HEK293 (cell line): ENCODE results near the gene MIEF2.

Source experiments
- GLI4 ChIP-seq: fragments of 450-650 bp; formaldehyde crosslinking; IDR thresholded peaks from 2 replicates; pipeline ENCODE4 v1.5.1; 2016; ENCODE audit warnings: missing biosample characterization, missing genetic modification characterization
- HOXC10 ChIP-seq: sonication (generic); formaldehyde crosslinking; IDR thresholded peaks from 2 replicates; pipeline ENCODE4 v1.8.1; 2023; ENCODE audit warnings: mild to moderate bottlenecking, missing genetic modification reagents
- OSR2 ChIP-seq: fragments of 450-650 bp; formaldehyde crosslinking; IDR thresholded peaks from 2 replicates; pipeline ENCODE4 v1.5.1; 2016; ENCODE audit warnings: missing biosample characterization, missing genetic modification characterization
- PRDM1 ChIP-seq: fragments of 450-650 bp; formaldehyde crosslinking; IDR thresholded peaks from 2 replicates; pipeline ENCODE4; 2016; ENCODE audit warnings: missing biosample characterization, missing genetic modification characterization
- SP2 ChIP-seq: fragments of 450-650 bp; formaldehyde crosslinking; IDR thresholded peaks from 2 replicates; pipeline ENCODE4 v1.5.1; 2016; ENCODE audit warnings: missing biosample characterization, missing genetic modification characterization
- ZFP37 ChIP-seq: fragments of 450-650 bp; formaldehyde crosslinking; IDR thresholded peaks from 2 replicates; pipeline ENCODE4 v1.5.1; 2016; ENCODE audit warnings: missing biosample characterization, missing genetic modification characterization
- ZIC2 ChIP-seq: fragments of 450-650 bp; formaldehyde crosslinking; IDR thresholded peaks from 2 replicates; pipeline ENCODE4 v1.5.1; 2016; ENCODE audit warnings: missing biosample characterization, missing genetic modification characterization
- ZNF23 ChIP-seq: fragments of 450-650 bp; formaldehyde crosslinking; IDR thresholded peaks from 2 replicates; pipeline ENCODE4 v1.5.1; 2016; ENCODE audit warnings: missing biosample characterization, missing genetic modification characterization, borderline replicate concordance
- ZNF324 ChIP-seq: fragments of 450-650 bp; formaldehyde crosslinking; IDR thresholded peaks from 2 replicates; pipeline ENCODE4 v1.5.1; 2016; ENCODE audit warnings: missing biosample characterization, missing genetic modification characterization
- ZNF423 ChIP-seq: fragments of 450-650 bp; formaldehyde crosslinking; IDR thresholded peaks from 2 replicates; pipeline ENCODE4 v1.5.1; 2016; ENCODE audit warnings: missing biosample characterization, missing genetic modification characterization
- ZNF501 ChIP-seq: fragments of 450-650 bp; formaldehyde crosslinking; IDR thresholded peaks from 2 replicates; pipeline ENCODE4 v1.5.1; 2016; ENCODE audit warnings: missing biosample characterization, missing genetic modification characterization
- ZNF558 ChIP-seq: fragments of 450-650 bp; formaldehyde crosslinking; IDR thresholded peaks from 2 replicates; pipeline ENCODE4 v1.5.1; 2016; ENCODE audit warnings: missing biosample characterization, missing genetic modification characterization
- ZNF621 ChIP-seq: fragments of 450-650 bp; formaldehyde crosslinking; IDR thresholded peaks from 2 replicates; pipeline ENCODE4 v1.5.1; 2017; ENCODE audit warnings: missing biosample characterization, missing genetic modification characterization
- ZSCAN16 ChIP-seq: fragments of 450-650 bp; formaldehyde crosslinking; IDR thresholded peaks from 2 replicates; pipeline ENCODE4 v1.5.1; 2016; ENCODE audit warnings: missing biosample characterization, missing genetic modification characterization
- TF ChIP-seq, protein P1 (sequence below): fragments of 450-650 bp; formaldehyde crosslinking; IDR thresholded peaks from 2 replicates; pipeline ENCODE4 v1.5.1; 2017; ENCODE audit warnings: missing biosample characterization, missing genetic modification characterization
- TF ChIP-seq, protein P2 (sequence below): fragments of 450-650 bp; formaldehyde crosslinking; IDR thresholded peaks from 2 replicates; pipeline ENCODE4 v1.5.1; 2017; ENCODE audit warnings: missing biosample characterization, mild to moderate bottlenecking, missing genetic modification characterization, moderate library complexity
- TF ChIP-seq, protein P3 (sequence below): fragments of 450-650 bp; formaldehyde crosslinking; IDR thresholded peaks from 2 replicates; pipeline ENCODE4 v1.5.1; 2016; ENCODE audit warnings: missing biosample characterization, missing genetic modification characterization
- TF ChIP-seq, protein P4 (sequence below): fragments of 450-650 bp; formaldehyde crosslinking; conservative IDR thresholded peaks from 2 replicates; pipeline ENCODE4 v1.5.1; 2016; ENCODE audit warnings: low read depth, missing biosample characterization, missing genetic modification characterization
- TF ChIP-seq, protein P5 (sequence below): fragments of 450-650 bp; formaldehyde crosslinking; IDR thresholded peaks from 2 replicates; pipeline ENCODE4 v1.5.1; 2016; ENCODE audit warnings: missing biosample characterization, missing genetic modification characterization

The MIEF2 gene

DNA sequence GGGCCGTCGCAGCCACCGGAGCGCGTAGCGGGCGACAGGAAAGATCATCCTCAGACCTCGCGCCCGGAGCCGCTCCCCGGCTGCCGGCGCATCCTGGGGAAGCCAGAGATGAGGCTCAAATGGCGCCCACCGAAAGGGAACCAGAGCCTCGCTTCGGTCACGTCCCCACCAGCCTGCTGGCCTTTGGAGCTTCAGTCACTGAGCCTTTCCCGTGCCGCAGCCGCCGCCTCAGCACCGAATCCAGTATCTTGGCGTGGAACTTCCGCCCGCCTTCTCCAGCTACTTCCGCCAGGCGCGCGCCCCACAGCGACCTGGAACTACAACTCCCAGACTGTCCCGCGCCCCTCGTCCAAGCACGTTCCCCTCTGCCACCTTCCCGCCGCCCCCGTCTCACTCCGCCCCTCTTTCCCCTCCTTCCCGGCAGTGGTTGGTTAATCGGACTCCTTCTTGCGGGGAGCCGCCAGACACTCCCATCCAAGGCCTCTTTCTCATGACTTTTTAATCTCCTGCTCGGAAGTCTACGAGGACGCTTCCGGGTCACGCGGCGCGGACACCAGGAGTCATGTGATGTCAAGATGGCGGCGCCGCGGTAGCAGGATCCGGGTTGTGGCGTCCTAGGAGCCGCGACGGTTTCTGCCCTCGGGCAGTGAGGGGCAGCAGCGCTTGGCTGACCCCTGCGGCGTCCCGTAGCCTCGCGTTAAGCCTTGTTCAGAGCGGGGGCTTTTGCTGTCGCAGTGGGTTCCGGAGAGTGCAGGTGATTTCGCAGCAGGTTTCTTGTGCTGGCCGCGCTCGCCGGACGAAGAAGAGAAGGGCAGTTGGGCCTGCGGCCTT lies 54.5 kb downstream of the MIEF2 start, which contains the start of the genes SMCR8 and TOP3A (continued):
- no peak for TF ChIP-seq ZNF423 (tag by site-specific recombination)
- TF ChIP-seq OSR2 = peak; percentile 57; the same call in 1 of the 2 replicates
- TF ChIP-seq ZNF621 (tag by site-specific recombination) = no peak
- TF ChIP-seq ZIC2 (tag by site-specific recombination) = peak; percentile 40; the same call in 1 of the 2 replicates
- TF ChIP-seq, protein P1, sequence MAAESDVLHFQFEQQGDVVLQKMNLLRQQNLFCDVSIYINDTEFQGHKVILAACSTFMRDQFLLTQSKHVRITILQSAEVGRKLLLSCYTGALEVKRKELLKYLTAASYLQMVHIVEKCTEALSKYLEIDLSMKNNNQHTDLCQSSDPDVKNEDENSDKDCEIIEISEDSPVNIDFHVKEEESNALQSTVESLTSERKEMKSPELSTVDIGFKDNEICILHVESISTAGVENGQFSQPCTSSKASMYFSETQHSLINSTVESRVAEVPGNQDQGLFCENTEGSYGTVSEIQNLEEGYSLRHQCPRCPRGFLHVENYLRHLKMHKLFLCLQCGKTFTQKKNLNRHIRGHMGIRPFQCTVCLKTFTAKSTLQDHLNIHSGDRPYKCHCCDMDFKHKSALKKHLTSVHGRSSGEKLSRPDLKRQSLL (tag by site-specific recombination) = peak; percentile 16; the same call in 1 of the 2 replicates
- no peak for TF ChIP-seq ZNF558 (tag by site-specific recombination)
- TF ChIP-seq, protein P2, sequence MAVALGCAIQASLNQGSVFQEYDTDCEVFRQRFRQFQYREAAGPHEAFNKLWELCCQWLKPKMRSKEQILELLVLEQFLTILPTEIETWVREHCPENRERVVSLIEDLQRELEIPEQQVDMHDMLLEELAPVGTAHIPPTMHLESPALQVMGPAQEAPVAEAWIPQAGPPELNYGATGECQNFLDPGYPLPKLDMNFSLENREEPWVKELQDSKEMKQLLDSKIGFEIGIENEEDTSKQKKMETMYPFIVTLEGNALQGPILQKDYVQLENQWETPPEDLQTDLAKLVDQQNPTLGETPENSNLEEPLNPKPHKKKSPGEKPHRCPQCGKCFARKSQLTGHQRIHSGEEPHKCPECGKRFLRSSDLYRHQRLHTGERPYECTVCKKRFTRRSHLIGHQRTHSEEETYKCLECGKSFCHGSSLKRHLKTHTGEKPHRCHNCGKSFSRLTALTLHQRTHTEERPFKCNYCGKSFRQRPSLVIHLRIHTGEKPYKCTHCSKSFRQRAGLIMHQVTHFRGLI (tag by site-specific recombination) = 0 out of 2 replicates have a peak, but pooled peaks have one; percentile 9
- TF ChIP-seq, protein P3, sequence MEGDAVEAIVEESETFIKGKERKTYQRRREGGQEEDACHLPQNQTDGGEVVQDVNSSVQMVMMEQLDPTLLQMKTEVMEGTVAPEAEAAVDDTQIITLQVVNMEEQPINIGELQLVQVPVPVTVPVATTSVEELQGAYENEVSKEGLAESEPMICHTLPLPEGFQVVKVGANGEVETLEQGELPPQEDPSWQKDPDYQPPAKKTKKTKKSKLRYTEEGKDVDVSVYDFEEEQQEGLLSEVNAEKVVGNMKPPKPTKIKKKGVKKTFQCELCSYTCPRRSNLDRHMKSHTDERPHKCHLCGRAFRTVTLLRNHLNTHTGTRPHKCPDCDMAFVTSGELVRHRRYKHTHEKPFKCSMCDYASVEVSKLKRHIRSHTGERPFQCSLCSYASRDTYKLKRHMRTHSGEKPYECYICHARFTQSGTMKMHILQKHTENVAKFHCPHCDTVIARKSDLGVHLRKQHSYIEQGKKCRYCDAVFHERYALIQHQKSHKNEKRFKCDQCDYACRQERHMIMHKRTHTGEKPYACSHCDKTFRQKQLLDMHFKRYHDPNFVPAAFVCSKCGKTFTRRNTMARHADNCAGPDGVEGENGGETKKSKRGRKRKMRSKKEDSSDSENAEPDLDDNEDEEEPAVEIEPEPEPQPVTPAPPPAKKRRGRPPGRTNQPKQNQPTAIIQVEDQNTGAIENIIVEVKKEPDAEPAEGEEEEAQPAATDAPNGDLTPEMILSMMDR (tag by site-specific recombination) = no peak
- TF ChIP-seq ZSCAN16 = peak; percentile 16; the same call in 1 of the 2 replicates
- 0 out of 2 replicates have a peak, but pooled peaks have one; percentile 85 for TF ChIP-seq GLI4
- TF ChIP-seq ZNF501 (tag by site-specific recombination) = peak; percentile 57
- TF ChIP-seq, protein P4, sequence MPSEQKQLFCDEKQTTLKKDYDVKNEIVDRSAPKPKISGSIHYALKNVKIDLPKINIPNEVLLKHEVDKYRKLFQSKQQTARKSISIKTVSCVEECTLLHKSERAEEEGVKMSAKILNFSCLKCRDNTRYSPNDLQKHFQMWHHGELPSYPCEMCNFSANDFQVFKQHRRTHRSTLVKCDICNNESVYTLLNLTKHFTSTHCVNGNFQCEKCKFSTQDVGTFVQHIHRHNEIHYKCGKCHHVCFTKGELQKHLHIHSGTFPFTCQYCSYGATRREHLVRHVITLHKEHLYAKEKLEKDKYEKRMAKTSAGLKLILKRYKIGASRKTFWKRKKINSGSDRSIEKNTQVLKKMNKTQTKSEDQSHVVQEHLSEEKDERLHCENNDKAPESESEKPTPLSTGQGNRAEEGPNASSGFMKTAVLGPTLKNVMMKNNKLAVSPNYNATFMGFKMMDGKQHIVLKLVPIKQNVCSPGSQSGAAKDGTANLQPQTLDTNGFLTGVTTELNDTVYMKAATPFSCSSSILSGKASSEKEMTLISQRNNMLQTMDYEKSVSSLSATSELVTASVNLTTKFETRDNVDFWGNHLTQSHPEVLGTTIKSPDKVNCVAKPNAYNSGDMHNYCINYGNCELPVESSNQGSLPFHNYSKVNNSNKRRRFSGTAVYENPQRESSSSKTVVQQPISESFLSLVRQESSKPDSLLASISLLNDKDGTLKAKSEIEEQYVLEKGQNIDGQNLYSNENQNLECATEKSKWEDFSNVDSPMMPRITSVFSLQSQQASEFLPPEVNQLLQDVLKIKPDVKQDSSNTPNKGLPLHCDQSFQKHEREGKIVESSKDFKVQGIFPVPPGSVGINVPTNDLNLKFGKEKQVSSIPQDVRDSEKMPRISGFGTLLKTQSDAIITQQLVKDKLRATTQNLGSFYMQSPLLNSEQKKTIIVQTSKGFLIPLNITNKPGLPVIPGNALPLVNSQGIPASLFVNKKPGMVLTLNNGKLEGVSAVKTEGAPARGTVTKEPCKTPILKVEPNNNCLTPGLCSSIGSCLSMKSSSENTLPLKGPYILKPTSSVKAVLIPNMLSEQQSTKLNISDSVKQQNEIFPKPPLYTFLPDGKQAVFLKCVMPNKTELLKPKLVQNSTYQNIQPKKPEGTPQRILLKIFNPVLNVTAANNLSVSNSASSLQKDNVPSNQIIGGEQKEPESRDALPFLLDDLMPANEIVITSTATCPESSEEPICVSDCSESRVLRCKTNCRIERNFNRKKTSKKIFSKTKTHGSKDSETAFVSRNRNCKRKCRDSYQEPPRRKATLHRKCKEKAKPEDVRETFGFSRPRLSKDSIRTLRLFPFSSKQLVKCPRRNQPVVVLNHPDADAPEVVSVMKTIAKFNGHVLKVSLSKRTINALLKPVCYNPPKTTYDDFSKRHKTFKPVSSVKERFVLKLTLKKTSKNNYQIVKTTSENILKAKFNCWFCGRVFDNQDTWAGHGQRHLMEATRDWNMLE (tag by site-specific recombination) = peak; percentile 92
- peak; percentile 37; the same call in 1 of the 2 replicates for TF ChIP-seq ZFP37 (tag by site-specific recombination)
- no peak for TF ChIP-seq PRDM1 (tag by site-specific recombination)
- TF ChIP-seq ZNF324 = peak; percentile 55; the same call in 1 of the 2 replicates
- peak; percentile 99 for TF ChIP-seq SP2 (tag by site-specific recombination)
- TF ChIP-seq, protein P5, sequence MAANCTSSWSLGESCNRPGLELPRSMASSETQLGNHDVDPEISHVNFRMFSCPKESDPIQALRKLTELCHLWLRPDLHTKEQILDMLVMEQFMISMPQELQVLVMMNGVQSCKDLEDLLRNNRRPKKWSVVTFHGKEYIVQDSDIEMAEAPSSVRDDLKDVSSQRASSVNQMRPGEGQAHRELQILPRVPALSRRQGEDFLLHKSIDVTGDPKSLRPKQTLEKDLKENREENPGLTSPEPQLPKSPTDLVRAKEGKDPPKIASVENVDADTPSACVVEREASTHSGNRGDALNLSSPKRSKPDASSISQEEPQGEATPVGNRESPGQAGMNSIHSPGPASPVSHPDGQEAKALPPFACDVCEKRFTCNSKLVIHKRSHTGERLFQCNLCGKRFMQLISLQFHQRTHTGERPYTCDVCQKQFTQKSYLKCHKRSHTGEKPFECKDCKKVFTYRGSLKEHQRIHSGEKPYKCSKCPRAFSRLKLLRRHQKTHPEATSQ = peak; percentile 86
- TF ChIP-seq ZNF23 (tag by site-specific recombination) = no peak
- TF ChIP-seq HOXC10 = peak; percentile 92
